GM12878 (cell line): ENCODE measurements around the gene ZNF672. TPM values are rescaled to one million over a fixed set of nuclear protein-coding genes. Genes with fewer than 3 reads are reported as not detected.

Source experiments
- BACH1 ChIP-seq: fragments of 450-650 bp; IDR thresholded peaks from 2 replicates; pipeline ENCODE4 v1.6.1; 2017; ENCODE audit warnings: mild to moderate bottlenecking, borderline replicate concordance
- BCL11A ChIP-seq: IDR thresholded peaks from 2 replicates; pipeline ENCODE4 v1.6.1; 2011; ENCODE audit warnings: low read depth, low read length
- CEBPB ChIP-seq, 2 experiments: fragments of 150-350 bp in 1 of 2; IDR thresholded peaks; 2 replicates each; pipeline ENCODE4 v1.6.1; 2012 to 2014; ENCODE audit warnings: low read depth in 2 of 2, low read length in 2 of 2, borderline replicate concordance in 1 of 2, inconsistent platforms in 1 of 2
- DPF2 ChIP-seq: fragments of 450-650 bp; IDR thresholded peaks from 2 replicates; pipeline ENCODE4 v1.6.1; 2017; ENCODE audit warnings: mild to moderate bottlenecking
- EED ChIP-seq: sonication (generic); IDR thresholded peaks from 2 replicates; pipeline ENCODE4 v1.6.1; 2016; ENCODE audit warnings: antibody characterized with exemption, low read depth
- ESRRA ChIP-seq: IDR thresholded peaks from 2 replicates; pipeline ENCODE4 v1.6.1; 2012; ENCODE audit warnings: mild to moderate bottlenecking, low read length, improper control_type of control experiment
- EZH2 ChIP-seq: IDR thresholded peaks from 2 replicates; pipeline ENCODE4 v1.6.1; 2012; ENCODE audit warnings: low read depth, mild to moderate bottlenecking, control low read depth, inconsistent platforms, low read length, borderline replicate concordance; ENCODE audit not compliant: control insufficient read depth
- HDAC6 ChIP-seq: fragments of 200-600 bp; sonication (generic); IDR thresholded peaks from one replicate; pipeline ENCODE4 v1.8.0; 2017; ENCODE audit warnings: antibody characterized with exemption; ENCODE audit not compliant: unreplicated experiment
- KAT2A ChIP-seq: conservative IDR thresholded peaks from 2 replicates; pipeline ENCODE4 v1.6.1; 2011; ENCODE audit warnings: low read depth, low read length; ENCODE audit not compliant: control insufficient read depth
- KLF5 ChIP-seq: fragments of 450-650 bp; IDR thresholded peaks from 2 replicates; pipeline ENCODE4 v1.6.1; 2014; ENCODE audit warnings: mild to moderate bottlenecking; ENCODE audit not compliant: partially characterized antibody
- NFYA ChIP-seq: IDR thresholded peaks from 2 replicates; pipeline ENCODE4 v1.6.1; 2011; ENCODE audit warnings: low read depth, mild to moderate bottlenecking, low read length, improper control_type of control experiment, borderline replicate concordance
- NRF1 ChIP-seq: conservative IDR thresholded peaks from 2 replicates; pipeline ENCODE4 v1.6.1; 2011; ENCODE audit warnings: mild to moderate bottlenecking, low read depth, low read length, improper control_type of control experiment
- POLR2AphosphoS2 ChIP-seq: IDR thresholded peaks from 2 replicates; pipeline ENCODE4 v1.6.1; 2011; ENCODE audit warnings: low read depth, mild to moderate bottlenecking, low read length, improper control_type of control experiment, moderate library complexity
- SMAD1 ChIP-seq: fragments of 450-650 bp; IDR thresholded peaks from 2 replicates; pipeline ENCODE4 v1.6.1; 2018; ENCODE audit warnings: mild to moderate bottlenecking, low read depth; ENCODE audit not compliant: partially characterized antibody
- SMC3 ChIP-seq: IDR thresholded peaks from 2 replicates; pipeline ENCODE4 v1.6.1; 2011; ENCODE audit warnings: low read length, improper control_type of control experiment, borderline replicate concordance
- SREBF1 ChIP-seq: IDR thresholded peaks from 2 replicates; pipeline ENCODE4 v1.6.1; 2012; ENCODE audit warnings: mild to moderate bottlenecking, low read length
- TARDBP ChIP-seq: IDR thresholded peaks from 2 replicates; pipeline ENCODE4 v1.6.1; 2016; ENCODE audit warnings: borderline replicate concordance
- TCF7 ChIP-seq: IDR thresholded peaks from 2 replicates; pipeline ENCODE4 v1.6.1; 2014; ENCODE audit warnings: antibody characterized with exemption, borderline replicate concordance
- ZBED1 ChIP-seq: IDR thresholded peaks from 2 replicates; pipeline ENCODE4 v1.6.1; 2016; ENCODE audit warnings: borderline replicate concordance
- ZBTB40 ChIP-seq: fragments of 450-650 bp; IDR thresholded peaks from 2 replicates; pipeline ENCODE4 v1.6.1; 2016; ENCODE audit warnings: mild to moderate bottlenecking, moderate library complexity, borderline replicate concordance
- ZNF24 ChIP-seq: fragments of 450-650 bp; IDR thresholded peaks from 2 replicates; pipeline ENCODE4 v1.6.1; 2017; ENCODE audit warnings: antibody characterized with exemption, mild to moderate bottlenecking
- ZSCAN29 ChIP-seq: fragments of 450-650 bp; IDR thresholded peaks from 2 replicates; pipeline ENCODE4 v1.6.1; 2017; ENCODE audit warnings: mild to moderate bottlenecking, moderate library complexity
- polyA plus RNA-seq, 11 experiments: library from polyadenylated mRNA; depleted of rRNA in 4 of 11; unstranded in 6 of 11; stranded (reverse) in 5 of 11; fragments of >200 nt; fragmentation: Nextera tagmentation in 4 of 11; fragmentation: Illumina TruSeq in 1 of 11; extraction: Ambion mirVana in 4 of 11; extraction: Trizol in 1 of 11; gene quantifications; 1 replicate in 1 of 11; 2 replicates in 10 of 11; pipeline versions ENCODE4 v1.2.1 to v1.2.3, GENCODE V29; 2011 to 2016; ENCODE audit warnings: inconsistent platforms in 2 of 11, missing spikeins in 2 of 11, low read depth in 1 of 11
- total RNA-seq, 4 experiments: library from RNA; depleted of rRNA in 3 of 4; stranded (reverse); fragments of >200 nt in 3 of 4; fragmentation: Illumina TruSeq in 1 of 4; extraction: Trizol in 1 of 4; gene quantifications; 2 replicates each; pipeline versions ENCODE4 v1.2.1 to v1.2.3, GENCODE V29; 2013 to 2021
- TF ChIP-seq, protein P1 (sequence below): IDR thresholded peaks from 2 replicates; pipeline ENCODE4 v1.6.1; 2012; ENCODE audit warnings: mild to moderate bottlenecking, low read depth, low read length
- TF ChIP-seq, protein P2 (sequence below): fragments of 450-650 bp; IDR thresholded peaks from 2 replicates; pipeline ENCODE4 v1.6.1; 2017; ENCODE audit warnings: borderline replicate concordance

ZNF672 gene
- total and polyA plus RNA-seq, 10 of the 15 experiments (the other 5 are each of a cell fraction or from before 2014, with no cell fraction given): 2.9 to 51.3 (median 39.8) TPM

- TF ChIP-seq, protein P1, sequence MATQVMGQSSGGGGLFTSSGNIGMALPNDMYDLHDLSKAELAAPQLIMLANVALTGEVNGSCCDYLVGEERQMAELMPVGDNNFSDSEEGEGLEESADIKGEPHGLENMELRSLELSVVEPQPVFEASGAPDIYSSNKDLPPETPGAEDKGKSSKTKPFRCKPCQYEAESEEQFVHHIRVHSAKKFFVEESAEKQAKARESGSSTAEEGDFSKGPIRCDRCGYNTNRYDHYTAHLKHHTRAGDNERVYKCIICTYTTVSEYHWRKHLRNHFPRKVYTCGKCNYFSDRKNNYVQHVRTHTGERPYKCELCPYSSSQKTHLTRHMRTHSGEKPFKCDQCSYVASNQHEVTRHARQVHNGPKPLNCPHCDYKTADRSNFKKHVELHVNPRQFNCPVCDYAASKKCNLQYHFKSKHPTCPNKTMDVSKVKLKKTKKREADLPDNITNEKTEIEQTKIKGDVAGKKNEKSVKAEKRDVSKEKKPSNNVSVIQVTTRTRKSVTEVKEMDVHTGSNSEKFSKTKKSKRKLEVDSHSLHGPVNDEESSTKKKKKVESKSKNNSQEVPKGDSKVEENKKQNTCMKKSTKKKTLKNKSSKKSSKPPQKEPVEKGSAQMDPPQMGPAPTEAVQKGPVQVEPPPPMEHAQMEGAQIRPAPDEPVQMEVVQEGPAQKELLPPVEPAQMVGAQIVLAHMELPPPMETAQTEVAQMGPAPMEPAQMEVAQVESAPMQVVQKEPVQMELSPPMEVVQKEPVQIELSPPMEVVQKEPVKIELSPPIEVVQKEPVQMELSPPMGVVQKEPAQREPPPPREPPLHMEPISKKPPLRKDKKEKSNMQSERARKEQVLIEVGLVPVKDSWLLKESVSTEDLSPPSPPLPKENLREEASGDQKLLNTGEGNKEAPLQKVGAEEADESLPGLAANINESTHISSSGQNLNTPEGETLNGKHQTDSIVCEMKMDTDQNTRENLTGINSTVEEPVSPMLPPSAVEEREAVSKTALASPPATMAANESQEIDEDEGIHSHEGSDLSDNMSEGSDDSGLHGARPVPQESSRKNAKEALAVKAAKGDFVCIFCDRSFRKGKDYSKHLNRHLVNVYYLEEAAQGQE: no peak
- TF ChIP-seq SREBF1 (no peak), POLR2AphosphoS2 (no peak), ESRRA (0 out of 2 replicates have a peak, but pooled peaks have one; percentile 32), BACH1 (no peak), SMC3 (peak; percentile 99), ZBED1 (no peak), TARDBP (0 out of 2 replicates have a peak, but pooled peaks have one; percentile 30), KLF5 (no peak), CEBPB (IDR thresholded peaks at IDR 0.05; ENCODE audit: borderline replicate concordance in 1 of 2, low read depth in 2 of 2, low read length in 2 of 2) (no peak), KAT2A (no peak), EED (no peak), ZNF24 (no peak), NFYA (no peak), ZSCAN29 (no peak), BCL11A (no peak), EZH2 (no peak), TCF7 (no peak), HDAC6 (no peak), NRF1 (no peak), ZBTB40 (no peak), SMAD1 (no peak), DPF2 (no peak)
- TF ChIP-seq, protein P2, sequence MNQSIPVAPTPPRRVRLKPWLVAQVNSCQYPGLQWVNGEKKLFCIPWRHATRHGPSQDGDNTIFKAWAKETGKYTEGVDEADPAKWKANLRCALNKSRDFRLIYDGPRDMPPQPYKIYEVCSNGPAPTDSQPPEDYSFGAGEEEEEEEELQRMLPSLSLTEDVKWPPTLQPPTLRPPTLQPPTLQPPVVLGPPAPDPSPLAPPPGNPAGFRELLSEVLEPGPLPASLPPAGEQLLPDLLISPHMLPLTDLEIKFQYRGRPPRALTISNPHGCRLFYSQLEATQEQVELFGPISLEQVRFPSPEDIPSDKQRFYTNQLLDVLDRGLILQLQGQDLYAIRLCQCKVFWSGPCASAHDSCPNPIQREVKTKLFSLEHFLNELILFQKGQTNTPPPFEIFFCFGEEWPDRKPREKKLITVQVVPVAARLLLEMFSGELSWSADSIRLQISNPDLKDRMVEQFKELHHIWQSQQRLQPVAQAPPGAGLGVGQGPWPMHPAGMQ: no peak
These were observed 30.8 kb upstream of the ZNF672 start (continued) for GRCh38 chr1:248807067-248807737.
